GM23338 (cell line): Measurements from ENCODE around the gene GLCCI1. TPM values are rescaled to one million over a fixed set of nuclear protein-coding genes. Genes with fewer than 3 reads are reported as not detected.

ENCODE experiments used
- ATAC-seq: fragments of 200-7000 bp; cut with Tn5 transposase; 3 replicates; pipeline ENCODE4 v1.9.1; 2020
- DNase-seq: peaks from one replicate; pipeline ENCODE4 v3.0.0-alpha.2; 2015; ENCODE audit warnings: low spot score
- H2AFZ ChIP-seq: fragments of 200-600 bp; sonication (generic); 2 replicates; pipeline ENCODE4 v1.8.0; 2016; ENCODE audit warnings: antibody characterized with exemption, mild to moderate bottlenecking, moderate library complexity
- H3F3A ChIP-seq: fragments of 200-600 bp; sonication (generic); replicated peaks from 2 replicates; pipeline ENCODE4 v1.8.0; 2017; ENCODE audit warnings: antibody characterized with exemption, mixed run types, low read depth
- H3K27ac ChIP-seq: fragments of 200-600 bp; sonication (generic); 2 replicates; pipeline ENCODE4 v1.6.1; 2016; ENCODE audit warnings: low read depth
- H3K27me3 ChIP-seq: fragments of 200-600 bp; sonication (generic); 2 replicates; pipeline ENCODE4 v1.8.0; 2016; ENCODE audit warnings: mild to moderate bottlenecking, mixed run types, moderate library complexity; ENCODE audit not compliant: insufficient read depth
- H3K36me3 ChIP-seq: fragments of 200-600 bp; sonication (generic); 2 replicates; pipeline ENCODE4 v1.8.0; 2016; ENCODE audit warnings: mild to moderate bottlenecking; ENCODE audit not compliant: insufficient read depth
- H3K4me1 ChIP-seq: fragments of 200-600 bp; sonication (generic); 2 replicates; pipeline ENCODE4 v1.8.0; 2016; ENCODE audit warnings: mild to moderate bottlenecking, moderate library complexity; ENCODE audit not compliant: insufficient read depth
- H3K4me2 ChIP-seq: fragments of 200-600 bp; sonication (generic); 2 replicates; pipeline ENCODE4 v1.7.1; 2017; ENCODE audit warnings: mixed run types
- H3K4me3 ChIP-seq: fragments of 200-600 bp; sonication (generic); 2 replicates; pipeline ENCODE4 v1.6.1; 2016; ENCODE audit warnings: mixed run types
- H3K79me2 ChIP-seq: fragments of 200-600 bp; sonication (generic); replicated peaks from 2 replicates; pipeline ENCODE4 v1.8.0; 2017; ENCODE audit warnings: mild to moderate bottlenecking; ENCODE audit not compliant: insufficient read depth
- H3K9me2 ChIP-seq: fragments of 200-600 bp; sonication (generic); 2 replicates; pipeline ENCODE4 v1.8.0; 2017; ENCODE audit not compliant: insufficient read depth
- H4K20me1 ChIP-seq: fragments of 200-600 bp; sonication (generic); replicated peaks from 2 replicates; pipeline ENCODE4 v1.8.0; 2017; ENCODE audit warnings: mild to moderate bottlenecking; ENCODE audit not compliant: insufficient read depth
- H3K27ac Mint-ChIP-seq: 2 replicates; pipeline ENCODE4 v1.8.0; 2020; ENCODE audit warnings: inconsistent platforms, mild to moderate bottlenecking, moderate library complexity, mixed read lengths
- H3K27me3 Mint-ChIP-seq: 3 replicates; pipeline ENCODE4 v1.8.0; 2022; ENCODE audit warnings: low read depth, mild to moderate bottlenecking, moderate library complexity, mixed read lengths, inconsistent platforms; ENCODE audit not compliant: insufficient read depth, poor library complexity
- H3K36me3 Mint-ChIP-seq: 3 replicates; pipeline ENCODE4 v1.8.0; 2021; ENCODE audit warnings: low read depth, mild to moderate bottlenecking, inconsistent platforms, moderate library complexity, mixed read lengths
- H3K4me1 Mint-ChIP-seq: 3 replicates; pipeline ENCODE4 v1.8.0; 2020; ENCODE audit warnings: mild to moderate bottlenecking, inconsistent platforms, mixed read lengths
- H3K4me3 Mint-ChIP-seq: 3 replicates; pipeline ENCODE4 v1.8.0; 2021; ENCODE audit warnings: moderate library complexity, mild to moderate bottlenecking, inconsistent platforms, mixed read lengths
- H3K9me3 Mint-ChIP-seq: 3 replicates; pipeline ENCODE4 v1.8.0; 2020; ENCODE audit warnings: moderate library complexity, mild to moderate bottlenecking, inconsistent platforms, mixed read lengths
- CREB1 ChIP-seq: fragments of 250-450 bp; sonication (Bioruptor Pico); IDR thresholded peaks from 2 replicates; pipeline ENCODE4 v1.5.0; 2020; ENCODE audit warnings: low read depth, mild to moderate bottlenecking, moderate library complexity
- EZH2 ChIP-seq: fragments of 200-600 bp; sonication (generic); IDR thresholded peaks from one replicate; pipeline ENCODE4 v1.8.0; 2017; ENCODE audit warnings: antibody characterized with exemption, mild to moderate bottlenecking, low read depth; ENCODE audit not compliant: unreplicated experiment
- EZH2phosphoT487 ChIP-seq: fragments of 200-600 bp; sonication (generic); IDR thresholded peaks from one replicate; pipeline ENCODE4 v1.8.1; 2018; ENCODE audit warnings: antibody characterized with exemption; ENCODE audit not compliant: unreplicated experiment
- JUNB ChIP-seq: IDR thresholded peaks from one replicate; pipeline ENCODE4 v1.6.1; 2016; ENCODE audit warnings: antibody characterized with exemption; ENCODE audit not compliant: unreplicated experiment
- NANOG ChIP-seq: IDR thresholded peaks from 2 replicates; pipeline ENCODE4 v1.6.1; 2016; ENCODE audit warnings: antibody characterized with exemption, borderline replicate concordance
- POLR2AphosphoS5 ChIP-seq: IDR thresholded peaks from 2 replicates; pipeline ENCODE4 v1.6.1; 2016; ENCODE audit warnings: antibody characterized with exemption, low read depth
- REST ChIP-seq: IDR thresholded peaks from one replicate; pipeline ENCODE4 v1.6.1; 2018; ENCODE audit warnings: antibody characterized with exemption; ENCODE audit not compliant: unreplicated experiment
- STAT1 ChIP-seq: IDR thresholded peaks from one replicate; pipeline ENCODE4 v1.6.1; 2016; ENCODE audit warnings: antibody characterized with exemption; ENCODE audit not compliant: unreplicated experiment
- ZNF114 ChIP-seq: fragments of 250-450 bp; sonication (Bioruptor Pico); IDR thresholded peaks from 2 replicates; pipeline ENCODE4 v1.5.0; 2020; ENCODE audit warnings: mild to moderate bottlenecking, moderate library complexity
- ZNF331 ChIP-seq: fragments of 250-450 bp; sonication (Bioruptor Pico); IDR thresholded peaks from 2 replicates; pipeline ENCODE4 v1.5.0; 2020; ENCODE audit warnings: low read depth, mild to moderate bottlenecking, moderate library complexity
- ZNF462 ChIP-seq: fragments of 250-450 bp; sonication (Bioruptor Pico); IDR thresholded peaks from 2 replicates; pipeline ENCODE4 v1.5.0; 2020; ENCODE audit warnings: mild to moderate bottlenecking, moderate library complexity
- polyA plus RNA-seq: library from polyadenylated mRNA; unstranded; fragments of >200 nt; fragmentation: Nextera tagmentation; extraction: Ambion mirVana; gene quantifications from 2 replicates; pipeline ENCODE4 v1.2.1, GENCODE V29; 2016
- total RNA-seq: library from RNA; depleted of rRNA; stranded (reverse); fragments of >200 nt; shearing (Covaris generic); gene quantifications from 2 replicates; pipeline ENCODE4 v1.2.3, GENCODE V29; 2014
- TF ChIP-seq, protein P1 (sequence below), 2 experiments: fragments of 200-600 bp in 1 of 2; sonication (generic) in 1 of 2; conservative IDR thresholded peaks; 2 replicates each; pipeline versions ENCODE4 v1.5.1 to v1.6.1; 2016 to 2017; ENCODE audit warnings: antibody characterized with exemption in 2 of 2, low read depth in 2 of 2, mild to moderate bottlenecking in 2 of 2, moderate library complexity in 1 of 2
- TF ChIP-seq, protein P2 (sequence below): IDR thresholded peaks from 2 replicates; pipeline ENCODE4 v1.6.1; 2016; ENCODE audit warnings: antibody characterized with exemption

The GLCCI1 gene
- total and polyA plus RNA-seq, 2 experiments from 2014 or later = 15.0 to 15.7 TPM

- TF ChIP-seq ZNF462 (CRISPR knock-in tag) (no peak), CREB1 (CRISPR knock-in tag) (no peak)
Measured at GRCh38 chr7:8037151-8037550, 68.6 kb downstream of the GLCCI1 start (continued).

DNA sequence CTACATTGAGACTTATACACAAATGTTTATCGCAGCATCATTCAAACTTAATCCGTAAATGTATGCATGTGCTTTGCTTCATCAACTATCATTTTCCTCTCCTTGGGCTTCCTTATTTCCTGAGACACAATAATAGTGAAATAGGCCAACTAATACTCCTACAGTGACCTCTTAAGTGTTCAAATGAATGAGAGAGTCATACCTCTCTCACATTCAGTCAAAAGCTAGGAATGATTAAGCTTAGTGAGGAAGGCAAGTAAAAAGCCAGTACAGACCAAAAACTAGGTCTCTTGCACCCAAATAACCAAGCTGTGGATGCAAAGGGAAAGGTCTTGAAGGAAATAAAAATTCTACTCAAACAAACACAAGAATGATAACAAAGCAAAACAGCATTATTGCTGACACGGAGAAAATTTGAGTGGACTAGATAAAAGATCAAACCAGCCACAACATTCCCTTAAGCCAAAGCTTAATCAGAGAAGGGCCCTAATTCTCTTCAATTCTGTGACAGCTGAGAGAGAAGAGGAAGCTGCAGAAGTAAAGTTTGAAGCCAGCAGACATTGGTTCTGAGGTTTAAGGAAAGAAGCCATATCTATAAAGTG is 72.3 kb downstream of the GLCCI1 start:
- no peaks in the 10 kb centered on the region for H4K20me1 ChIP-seq
- Mint-ChIP-seq H3K36me3 (peaks cover 5% of the 10 kb centered on the region; the same call in 1 of the 3 replicates), H3K4me3 (no peak overlapping the region), H3K4me1 (peaks cover 16% of the 10 kb centered on the region), H3K27ac (no peak overlapping the region), H3K27me3 (peaks cover 2% of the 10 kb centered on the region), H3K9me3 (no peaks in the 10 kb centered on the region)
- ATAC-seq (no peak), DNase-seq (no peak)
- no peaks in the 10 kb centered on the region for H3K36me3 ChIP-seq
- no peaks in the 10 kb centered on the region for H3K79me2 ChIP-seq
- H3K27me3 ChIP-seq = no peaks in the 10 kb centered on the region
- H3F3A ChIP-seq = no peaks in the 10 kb centered on the region
- no peaks in the 10 kb centered on the region for H3K9me2 ChIP-seq
- H2AFZ ChIP-seq = no peak overlapping the region
- no peak overlapping the region for H3K4me2 ChIP-seq
- no peaks in the 10 kb centered on the region; the same call in 1 of the 2 replicates for H3K4me1 ChIP-seq
- H3K4me3 ChIP-seq = no peak overlapping the region
- H3K27ac ChIP-seq = 0 out of 2 replicates have a peak overlapping the region, but pooled peaks have one; percentile 29
- TF ChIP-seq NANOG (no peak), EZH2phosphoT487 (no peak), STAT1 (no peak), REST (no peak), ZNF331 (CRISPR knock-in tag) (no peak), ZNF114 (CRISPR knock-in tag) (no peak), JUNB (no peak), CREB1 (CRISPR knock-in tag) (no peak), EZH2 (no peak), POLR2AphosphoS5 (no peak)
- TF ChIP-seq, protein P1, sequence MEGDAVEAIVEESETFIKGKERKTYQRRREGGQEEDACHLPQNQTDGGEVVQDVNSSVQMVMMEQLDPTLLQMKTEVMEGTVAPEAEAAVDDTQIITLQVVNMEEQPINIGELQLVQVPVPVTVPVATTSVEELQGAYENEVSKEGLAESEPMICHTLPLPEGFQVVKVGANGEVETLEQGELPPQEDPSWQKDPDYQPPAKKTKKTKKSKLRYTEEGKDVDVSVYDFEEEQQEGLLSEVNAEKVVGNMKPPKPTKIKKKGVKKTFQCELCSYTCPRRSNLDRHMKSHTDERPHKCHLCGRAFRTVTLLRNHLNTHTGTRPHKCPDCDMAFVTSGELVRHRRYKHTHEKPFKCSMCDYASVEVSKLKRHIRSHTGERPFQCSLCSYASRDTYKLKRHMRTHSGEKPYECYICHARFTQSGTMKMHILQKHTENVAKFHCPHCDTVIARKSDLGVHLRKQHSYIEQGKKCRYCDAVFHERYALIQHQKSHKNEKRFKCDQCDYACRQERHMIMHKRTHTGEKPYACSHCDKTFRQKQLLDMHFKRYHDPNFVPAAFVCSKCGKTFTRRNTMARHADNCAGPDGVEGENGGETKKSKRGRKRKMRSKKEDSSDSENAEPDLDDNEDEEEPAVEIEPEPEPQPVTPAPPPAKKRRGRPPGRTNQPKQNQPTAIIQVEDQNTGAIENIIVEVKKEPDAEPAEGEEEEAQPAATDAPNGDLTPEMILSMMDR (conservative IDR thresholded peaks at IDR 0.05; ENCODE audit: low read depth in 2 of 2) = no peak
- TF ChIP-seq, protein P2, sequence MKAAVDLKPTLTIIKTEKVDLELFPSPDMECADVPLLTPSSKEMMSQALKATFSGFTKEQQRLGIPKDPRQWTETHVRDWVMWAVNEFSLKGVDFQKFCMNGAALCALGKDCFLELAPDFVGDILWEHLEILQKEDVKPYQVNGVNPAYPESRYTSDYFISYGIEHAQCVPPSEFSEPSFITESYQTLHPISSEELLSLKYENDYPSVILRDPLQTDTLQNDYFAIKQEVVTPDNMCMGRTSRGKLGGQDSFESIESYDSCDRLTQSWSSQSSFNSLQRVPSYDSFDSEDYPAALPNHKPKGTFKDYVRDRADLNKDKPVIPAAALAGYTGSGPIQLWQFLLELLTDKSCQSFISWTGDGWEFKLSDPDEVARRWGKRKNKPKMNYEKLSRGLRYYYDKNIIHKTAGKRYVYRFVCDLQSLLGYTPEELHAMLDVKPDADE = no peak
